Fibroblast of skin of scalp (primary cell): Measurements from ENCODE around the gene KRTAP10-7.
"Not testable (repeated sequence)": the region's sequence is repeated elsewhere in the genome, so short reads cannot be mapped to it uniquely, and the experiment has no call there.

Experiments used
- DNase-seq: peaks from one replicate; pipeline ENCODE4 v3.0.0-alpha.2; 2013

KRTAP10-7 gene

GRCh38 chr21:44636209-44637017 lies 36.0 kb downstream of the KRTAP10-7 start:
- no peak for DNase-seq

- DNase-seq, result no peak
Measured at GRCh38 chr21:44637018-44637850, 36.8 kb downstream of the KRTAP10-7 start, which contains the start of gene KRTAP10-10. Gene KRTAP10-10 (plus strand): TSS chr21:44637356. CDS start chr21:44637418, 62 bp downstream.

- DNase-seq, result not testable (repeated sequence)
Measured at GRCh38 chr21:44637851-44638348, 37.5 kb downstream of the KRTAP10-7 start.

- DNase-seq, result not testable (repeated sequence)
Measured at GRCh38 chr21:44638506-44639330, 38.3 kb downstream of the KRTAP10-7 start.

- DNase-seq, result no peak
Measured at GRCh38 chr21:44639331-44639655, 38.9 kb downstream of the KRTAP10-7 start.

GRCh38 chr21:44640761-44641160 lies 40.4 kb downstream of the KRTAP10-7 start:
- no peak for DNase-seq

- no peak for DNase-seq
Measured at GRCh38 chr21:44643741-44644310, 43.4 kb downstream of the KRTAP10-7 start.

- DNase-seq, result no peak
Measured at GRCh38 chr21:44644878-44645277, 44.5 kb downstream of the KRTAP10-7 start.

GRCh38 chr21:44646366-44647221 lies 46.2 kb downstream of the KRTAP10-7 start, which contains the start of gene KRTAP10-11:
Gene KRTAP10-11 (plus strand): TSS chr21:44646414. CDS start chr21:44646459, 45 bp downstream.
- DNase-seq, result not testable (repeated sequence)

GRCh38 chr21:44647222-44647552 lies 46.8 kb downstream of the KRTAP10-7 start:
- no peak for DNase-seq

- no peak for DNase-seq
Measured at GRCh38 chr21:44648557-44649311, 48.3 kb downstream of the KRTAP10-7 start.

- no peak for DNase-seq
Measured at GRCh38 chr21:44649521-44650100, 49.2 kb downstream of the KRTAP10-7 start.

- DNase-seq, result no peak
Measured at GRCh38 chr21:44650265-44650972, 50.0 kb downstream of the KRTAP10-7 start.

- no peak for DNase-seq
Measured at GRCh38 chr21:44650973-44651675, 50.7 kb downstream of the KRTAP10-7 start.
